VCaP (cell line): ENCODE results near the gene UBAC1.
"Not testable (repeated sequence)": the region's sequence is repeated elsewhere in the genome, so short reads cannot be mapped to it uniquely, and the experiment has no call there.

ENCODE experiments used
- H3K27ac ChIP-seq: fragments of 450-650 bp; 2 replicates; pipeline ENCODE4 v1.5.1; 2017
- TF ChIP-seq, protein P1 (sequence below): fragments of 450-650 bp; conservative IDR thresholded peaks from 2 replicates; pipeline ENCODE4 v1.5.1; 2017; ENCODE audit warnings: mild to moderate bottlenecking, moderate library complexity

Gene UBAC1

DNA sequence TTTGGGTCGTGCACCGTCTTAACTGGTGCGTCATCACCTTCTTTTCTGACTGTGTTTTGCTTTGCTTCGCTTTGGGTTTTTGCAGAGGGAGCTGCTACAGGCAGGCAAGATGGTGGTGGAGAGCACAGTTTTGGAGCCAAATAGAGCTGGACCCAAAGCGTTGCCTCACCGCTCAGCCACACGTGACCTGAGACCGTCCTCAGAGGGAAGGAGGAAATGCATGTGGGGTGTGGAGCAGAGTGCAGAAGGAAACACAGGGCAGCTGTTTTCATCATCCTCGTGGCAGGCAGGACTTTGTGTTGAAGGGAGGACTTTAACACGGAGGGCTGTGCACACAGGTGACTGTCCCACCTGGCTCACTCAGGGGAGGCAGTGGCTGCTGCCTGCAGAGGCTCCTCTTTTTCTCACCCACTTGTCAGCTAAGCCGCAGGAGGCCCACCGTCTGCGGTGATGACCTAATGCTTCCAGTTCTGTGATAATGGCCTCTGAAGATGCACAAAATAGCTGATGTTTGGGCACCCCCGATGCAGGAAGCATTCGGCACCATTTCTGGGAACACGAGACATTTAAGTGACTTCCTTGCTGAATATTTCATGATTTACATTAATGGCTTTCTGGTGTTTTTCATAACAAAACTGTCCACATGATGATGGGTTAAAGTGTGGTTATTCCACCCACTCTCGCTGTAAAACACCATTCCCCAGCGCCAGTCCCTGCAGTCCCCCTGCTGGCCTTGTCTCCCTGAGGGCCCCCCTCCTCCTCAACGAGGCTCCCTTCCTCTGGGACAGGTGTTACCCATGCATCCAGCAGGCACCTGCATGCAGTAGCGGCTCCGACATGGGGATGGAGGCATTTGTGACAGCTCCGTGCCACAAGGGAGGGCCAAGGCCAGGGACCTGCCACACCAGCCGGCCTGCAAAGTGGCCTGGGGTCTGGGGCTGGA, 12.4 kb upstream of the UBAC1 start:
- no peak overlapping the region for H3K27ac ChIP-seq
- TF ChIP-seq, protein P1, sequence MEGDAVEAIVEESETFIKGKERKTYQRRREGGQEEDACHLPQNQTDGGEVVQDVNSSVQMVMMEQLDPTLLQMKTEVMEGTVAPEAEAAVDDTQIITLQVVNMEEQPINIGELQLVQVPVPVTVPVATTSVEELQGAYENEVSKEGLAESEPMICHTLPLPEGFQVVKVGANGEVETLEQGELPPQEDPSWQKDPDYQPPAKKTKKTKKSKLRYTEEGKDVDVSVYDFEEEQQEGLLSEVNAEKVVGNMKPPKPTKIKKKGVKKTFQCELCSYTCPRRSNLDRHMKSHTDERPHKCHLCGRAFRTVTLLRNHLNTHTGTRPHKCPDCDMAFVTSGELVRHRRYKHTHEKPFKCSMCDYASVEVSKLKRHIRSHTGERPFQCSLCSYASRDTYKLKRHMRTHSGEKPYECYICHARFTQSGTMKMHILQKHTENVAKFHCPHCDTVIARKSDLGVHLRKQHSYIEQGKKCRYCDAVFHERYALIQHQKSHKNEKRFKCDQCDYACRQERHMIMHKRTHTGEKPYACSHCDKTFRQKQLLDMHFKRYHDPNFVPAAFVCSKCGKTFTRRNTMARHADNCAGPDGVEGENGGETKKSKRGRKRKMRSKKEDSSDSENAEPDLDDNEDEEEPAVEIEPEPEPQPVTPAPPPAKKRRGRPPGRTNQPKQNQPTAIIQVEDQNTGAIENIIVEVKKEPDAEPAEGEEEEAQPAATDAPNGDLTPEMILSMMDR = no peak

DNA sequence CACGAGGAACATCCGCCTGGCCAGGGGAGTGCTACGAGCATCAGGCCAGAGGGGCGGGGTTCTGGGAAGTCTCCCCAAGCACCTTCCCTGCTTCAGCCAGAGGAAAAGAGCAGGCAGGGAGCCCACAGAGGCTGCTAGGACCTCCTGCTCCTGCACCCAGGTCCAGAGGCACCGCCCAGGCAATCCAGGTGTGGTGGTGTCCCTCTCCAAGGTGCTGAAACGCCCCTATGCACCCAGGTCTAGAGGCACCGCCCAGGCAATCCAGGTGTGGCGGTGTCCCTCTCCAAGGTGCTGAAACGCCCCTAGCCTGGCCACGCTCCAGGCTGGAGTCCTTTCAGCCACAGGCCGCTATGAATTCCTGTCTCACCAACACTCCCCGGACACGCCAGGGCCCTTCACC, 10.7 kb upstream of the UBAC1 start:
- TF ChIP-seq, protein P1 = no peak
- H3K27ac ChIP-seq = no peak overlapping the region

DNA sequence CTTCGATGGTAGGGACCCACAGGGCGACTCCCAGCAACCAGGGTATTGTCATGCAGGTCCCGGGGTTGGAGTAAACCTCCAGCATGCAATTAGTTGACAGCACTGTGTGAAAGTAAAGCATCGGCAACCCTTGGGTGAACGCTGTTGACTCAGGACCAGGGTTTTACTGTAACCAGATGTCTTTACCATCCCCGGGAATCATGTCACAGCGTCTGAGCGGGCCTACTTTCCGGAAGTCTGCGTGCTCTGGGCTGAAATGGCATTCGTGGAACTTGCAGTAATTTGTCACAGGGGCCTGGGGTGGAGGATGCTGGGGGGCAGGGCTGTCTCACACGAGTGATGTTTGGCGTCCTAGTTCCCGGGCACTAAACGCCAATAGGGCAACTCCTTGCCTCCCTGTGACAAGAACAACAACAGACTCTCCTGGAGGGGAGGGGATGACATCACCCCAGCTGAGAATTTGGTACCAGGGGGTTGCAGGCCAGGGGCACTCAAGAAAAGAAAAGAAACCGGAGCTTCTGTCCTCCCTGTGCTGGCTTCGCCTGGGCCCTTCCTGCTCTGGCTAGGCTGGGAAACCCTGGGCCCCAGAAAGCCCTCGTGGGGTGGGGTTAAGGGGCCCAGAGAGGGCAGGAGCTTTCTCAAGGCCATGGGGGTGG, 10.1 kb upstream of the UBAC1 start:
- TF ChIP-seq, protein P1 = no peak
- H3K27ac ChIP-seq = no peak overlapping the region

DNA sequence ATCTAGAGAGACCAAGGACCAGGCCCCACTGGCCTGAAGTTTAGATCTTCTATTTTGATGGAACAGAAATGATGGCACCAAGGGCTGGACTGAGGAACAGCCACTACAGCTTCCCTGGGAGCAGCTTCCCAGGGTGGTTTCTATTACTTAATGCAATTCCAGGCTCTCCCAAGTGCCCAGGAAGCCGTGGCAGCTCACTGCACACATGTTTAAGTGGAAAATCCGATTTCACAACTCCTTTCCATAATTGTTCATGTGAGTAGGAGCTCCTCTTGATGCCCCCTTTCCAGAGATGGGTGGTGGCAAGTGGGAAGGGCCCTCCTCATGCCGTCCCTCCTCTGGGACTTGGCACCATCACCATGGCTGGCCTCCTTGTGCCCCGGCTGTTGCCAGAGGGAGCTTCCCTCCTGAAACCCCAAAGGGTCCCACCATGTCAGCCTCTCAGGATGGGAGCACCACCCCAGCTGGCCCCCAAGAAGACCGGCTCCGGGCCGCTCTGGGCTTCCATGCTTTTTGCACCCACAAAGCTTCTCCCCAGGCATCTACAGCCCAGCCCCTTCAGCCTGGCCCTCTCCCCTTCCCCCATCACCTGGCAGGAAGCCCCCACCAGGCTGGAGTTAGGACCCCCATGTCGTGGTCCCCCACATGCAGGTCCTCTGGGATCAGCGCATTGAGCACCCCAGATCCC, 9.1 kb upstream of the UBAC1 start:
- no peak overlapping the region for H3K27ac ChIP-seq
- TF ChIP-seq, protein P1 = no peak

DNA sequence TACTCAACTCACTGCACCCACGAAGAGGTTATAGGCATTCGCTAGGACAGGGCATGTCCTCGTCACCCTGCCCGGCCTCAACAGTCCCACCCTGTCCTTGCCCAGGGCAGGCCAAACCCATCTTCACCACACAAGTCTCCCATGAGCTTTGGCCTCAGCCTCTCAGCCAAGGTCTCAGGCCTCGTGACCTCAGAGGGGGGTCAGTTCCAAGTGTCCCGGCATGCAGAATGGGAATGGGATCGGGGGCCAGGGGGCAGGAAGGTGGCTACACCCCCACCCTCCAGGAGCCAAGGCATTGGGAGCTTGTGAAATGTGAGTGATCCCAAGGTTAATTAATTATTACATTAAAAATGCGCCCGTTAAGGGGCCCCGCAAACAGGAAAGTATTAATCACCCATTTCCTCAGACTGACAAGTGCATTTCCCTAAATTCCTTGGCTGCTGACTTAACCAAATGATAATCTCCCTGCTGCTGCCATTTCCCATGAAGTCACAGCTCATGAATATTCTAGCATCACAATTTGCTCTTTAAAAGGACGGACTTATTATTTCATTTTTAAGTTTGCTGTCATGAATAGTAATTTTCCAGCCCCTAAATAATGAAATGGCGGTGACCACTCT, 8.0 kb upstream of the UBAC1 start:
- no peak overlapping the region for H3K27ac ChIP-seq
- TF ChIP-seq, protein P1 = no peak

DNA sequence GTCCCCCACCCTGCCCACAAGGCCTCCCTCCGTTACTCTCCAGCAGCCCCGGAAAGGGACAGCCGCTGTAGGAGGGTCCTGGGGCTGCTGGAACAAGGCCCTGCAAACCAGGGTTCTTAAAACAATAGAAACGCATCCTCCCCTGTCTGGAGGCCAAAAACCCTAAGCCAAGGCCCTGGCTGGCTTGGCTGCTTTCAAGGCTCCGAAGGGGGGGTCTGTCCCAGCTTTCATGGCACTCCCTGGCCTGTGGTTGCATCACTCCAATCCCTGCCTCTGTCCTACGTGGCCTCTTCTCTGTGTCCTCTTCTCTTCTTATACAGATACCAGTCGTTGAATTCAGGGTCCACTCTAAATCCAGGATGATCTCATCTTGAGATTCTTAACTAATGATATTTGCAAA, 7.4 kb upstream of the UBAC1 start:
- H3K27ac ChIP-seq = no peak overlapping the region
- TF ChIP-seq, protein P1 = no peak

DNA sequence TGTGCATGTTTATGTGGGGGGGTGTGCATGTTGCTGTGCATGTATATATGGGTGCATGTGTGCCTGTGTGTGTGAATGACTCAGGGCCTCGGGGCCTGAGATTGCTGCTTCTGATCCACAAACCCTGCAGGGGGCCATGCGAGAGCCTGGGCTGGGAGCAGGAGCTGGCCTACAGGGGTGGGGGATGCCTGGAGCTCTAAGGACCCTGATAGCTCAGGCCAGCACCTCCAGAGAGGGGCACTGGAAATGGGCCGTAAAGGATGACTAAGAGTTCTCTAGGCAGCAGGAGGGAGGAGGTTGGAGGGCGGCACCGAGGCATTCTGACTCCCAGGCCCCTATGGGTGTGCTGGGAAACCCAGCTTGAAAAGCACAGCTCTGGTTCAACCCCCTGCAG, 6.9 kb upstream of the UBAC1 start:
- no peak overlapping the region for H3K27ac ChIP-seq
- TF ChIP-seq, protein P1 = no peak

DNA sequence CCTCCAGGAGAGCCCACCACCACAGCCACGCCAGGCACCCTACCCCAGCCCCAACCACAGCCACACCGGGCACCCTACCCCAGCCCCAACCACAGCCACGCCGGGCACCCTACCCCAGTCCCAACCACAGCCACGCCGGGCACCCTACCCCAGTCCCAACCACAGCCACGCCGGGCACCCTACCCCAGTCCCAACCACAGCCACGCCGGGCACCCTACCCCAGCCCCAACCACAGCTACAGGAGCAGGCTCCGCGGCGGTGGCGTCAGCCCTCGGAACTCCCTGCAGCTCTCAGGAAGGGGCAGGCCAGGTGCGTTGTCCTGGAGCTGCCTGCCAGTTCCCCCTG, 5.7 kb upstream of the UBAC1 start:
- H3K27ac ChIP-seq = not testable (repeated sequence)
